ENCODE data around the gene KRTAP22-2.

- TF ChIP-seq CTCF (tag by site-specific recombination; IDR thresholded peaks at IDR 0.05) = no peak
- TF ChIP-seq ZNF24 (tag by site-specific recombination; IDR thresholded peaks at IDR 0.05) = no peak
- no peak for TF ChIP-seq REPIN1 (tag by site-specific recombination; IDR thresholded peaks at IDR 0.05; ENCODE audit: low read depth)
- TF ChIP-seq ZBTB17 (tag by site-specific recombination; IDR thresholded peaks at IDR 0.05) = no peak
- TF ChIP-seq REST (tag by site-specific recombination; IDR thresholded peaks at IDR 0.05) = no peak
Measured at GRCh38 chr21:30613836-30614235, 23.6 kb upstream of the KRTAP22-2 start, which contains the start of gene KRTAP6-1.

All from HEK293 (cell line).